Endothelial cell of umbilical vein (primary cell): ENCODE results near the gene CTU2. TPM values are rescaled to one million over a fixed set of nuclear protein-coding genes. Genes with fewer than 3 reads are reported as not detected.
A peak's percentile ranks its signal among the peaks of the same experiment; 100 is the strongest.

ENCODE experiments used
- BruUV-seq: library from RNA; stranded (reverse); fragments of 400-500 nt; replicated peaks from 2 replicates; lab custom pipeline; 2021; lab: Mats Ljungman, UMichigan
- CTCF ChIA-PET: fragments of 300-600, 350-600 bp; sonication (Branson Sonifier 250); formaldehyde crosslinking; loops from one replicate; lab custom pipeline; 2021; ENCODE audit warnings: antibody characterized with exemption, inconsistent platforms; lab: Charles Lee
- POLR2A ChIA-PET: fragments of 300-600, 350-600 bp; sonication (Branson Sonifier 250); formaldehyde crosslinking; loops from one replicate; lab custom pipeline; 2021; ENCODE audit warnings: antibody characterized with exemption, inconsistent platforms; lab: Charles Lee
- DNase-seq: peaks from one replicate; pipeline ENCODE4 v3.0.0-alpha.2; 2011; ENCODE audit warnings: low read depth, low spot score
- FAIRE-seq: peaks from 2 replicates; lab custom pipeline; 2011; peaks lifted over from hg19 to GRCh38; lab: Jason Lieb, UNC
- H2AFZ ChIP-seq: 2 replicates; pipeline ENCODE4 v1.6.0; 2012; ENCODE audit warnings: low read depth, low read length, control low read depth, inconsistent platforms
- H3K27ac ChIP-seq: 2 replicates; pipeline ENCODE4 v1.5.1; 2011; ENCODE audit warnings: low read depth, mild to moderate bottlenecking, control low read depth, low read length, moderate library complexity; ENCODE audit not compliant: insufficient read depth
- H3K27me3 ChIP-seq, 2 experiments: 2 replicates each; pipeline versions ENCODE4 v1.6.0 to v1.6.1; 2011; ENCODE audit warnings: low read length in 2 of 2, mixed read lengths in 1 of 2; ENCODE audit not compliant: control insufficient read depth in 2 of 2, insufficient read depth in 2 of 2
- H3K36me3 ChIP-seq, 2 experiments: 2 replicates in 1 of 2; 3 replicates in 1 of 2; pipeline ENCODE4 v1.5.1; 2011; ENCODE audit warnings: low read length in 2 of 2, mild to moderate bottlenecking in 1 of 2, moderate library complexity in 1 of 2; ENCODE audit not compliant: control insufficient read depth in 2 of 2, insufficient read depth in 2 of 2; ENCODE audit errors: extremely low read depth in 1 of 2
- H3K4me1 ChIP-seq: 3 replicates; pipeline ENCODE4 v1.5.1; 2011; ENCODE audit warnings: mild to moderate bottlenecking, low read length; ENCODE audit not compliant: control insufficient read depth, insufficient read depth; ENCODE audit errors: extremely low read depth
- H3K4me2 ChIP-seq: 2 replicates; pipeline ENCODE4 v1.6.1; 2011; ENCODE audit warnings: low read length, control low read depth, mixed read lengths; ENCODE audit not compliant: insufficient read depth
- H3K4me3 ChIP-seq, 3 experiments: fragments of 200-600 bp in 1 of 3; sonication (generic), shearing (Covaris generic) in 1 of 3; replicated peaks in 1 of 3; 2 replicates each; pipeline ENCODE4 v1.5.1; 2011 to 2016; ENCODE audit warnings: control low read depth in 3 of 3, low read length in 3 of 3, mild to moderate bottlenecking in 2 of 3, inconsistent platforms in 1 of 3, low read depth in 1 of 3, moderate library complexity in 1 of 3; ENCODE audit not compliant: insufficient read depth in 1 of 3
- H3K79me2 ChIP-seq: 2 replicates; pipeline ENCODE4 v1.6.0; 2012; ENCODE audit warnings: low read length, inconsistent platforms; ENCODE audit not compliant: control insufficient read depth, insufficient read depth
- H3K9ac ChIP-seq: replicated peaks from 2 replicates; pipeline ENCODE3; 2011; ENCODE audit warnings: low read length, control low read depth; ENCODE audit not compliant: insufficient read depth; ENCODE audit errors: extremely low read depth
- H3K9me1 ChIP-seq: replicated peaks from 3 replicates; pipeline ENCODE4 v1.6.0; 2011; ENCODE audit warnings: mild to moderate bottlenecking, low read length; ENCODE audit not compliant: control insufficient read depth, insufficient read depth; ENCODE audit errors: extremely low read depth
- H3K9me3 ChIP-seq: replicated peaks from 2 replicates; pipeline ENCODE4 v1.5.1; 2012; ENCODE audit warnings: low read length, inconsistent platforms; ENCODE audit not compliant: control insufficient read depth, insufficient read depth
- H4K20me1 ChIP-seq: replicated peaks from 2 replicates; pipeline ENCODE3; 2011; ENCODE audit warnings: mild to moderate bottlenecking, low read length; ENCODE audit not compliant: control insufficient read depth, insufficient read depth; ENCODE audit errors: extremely low read depth
- FOS ChIP-seq: IDR thresholded peaks from 2 replicates; pipeline ENCODE4 v1.6.1; 2011; ENCODE audit warnings: mild to moderate bottlenecking, low read length, moderate library complexity, borderline replicate concordance; ENCODE audit not compliant: insufficient read depth
- GATA2 ChIP-seq: IDR thresholded peaks from 2 replicates; pipeline ENCODE4 v1.7.0; 2011; ENCODE audit warnings: low read depth, mild to moderate bottlenecking, moderate library complexity, mixed read lengths, low read length; ENCODE audit not compliant: insufficient read length, insufficient read depth
- MYC ChIP-seq: IDR thresholded peaks from one replicate; pipeline ENCODE4 v1.6.1; 2011; ENCODE audit warnings: mild to moderate bottlenecking, low read depth, low read length
- POLR2AphosphoS5 ChIP-seq: IDR thresholded peaks from 2 replicates; pipeline ENCODE4 v1.6.1; 2012; ENCODE audit warnings: low read depth, mild to moderate bottlenecking, control low read depth, low read length, moderate library complexity; ENCODE audit not compliant: insufficient read depth
- dilution Hi-C: fragments of 300-500 bp; cut with MboI; formaldehyde crosslinking; loops from one replicate; pipeline ENCODE4 v1.15.0; 2019; ENCODE audit warnings: low sequenced_read_pairs; ENCODE audit not compliant: extremely low pct_ligation_motif_present
- intact Hi-C: fragments of 100-400 bp; cut with micrococcal nuclease; formaldehyde crosslinking; loops from one replicate; pipeline ENCODE4 v1.10.0; 2022
- polyA plus RNA-seq, 4 experiments: library from polyadenylated mRNA; depleted of rRNA in 3 of 4; stranded (reverse) in 3 of 4; unstranded in 1 of 4; fragments of >200 nt; gene quantifications; 2 replicates each; pipeline versions ENCODE4 v1.2.1 to v1.2.3, GENCODE V29; 2011 to 2012; ENCODE audit warnings: missing spikeins in 1 of 4
- total RNA-seq: library from RNA; stranded (reverse); gene quantifications from 2 replicates; pipeline ENCODE4 v1.2.3, GENCODE V29; 2021

The CTU2 gene
- total and polyA plus RNA-seq, 2 donors (not counting 3 experiments of a cell fraction or from before 2014, with no cell fraction given): 26.1 to 33.7 TPM

GRCh38 chr16:88761143-88761534 is 54.8 kb downstream of the CTU2 start:
- H3K27ac ChIP-seq: no peak overlapping the region
- no peaks in the 10 kb centered on the region for H4K20me1 ChIP-seq
- peaks cover 7% of the 10 kb centered on the region for H3K4me1 ChIP-seq
- H3K4me2 ChIP-seq: no peak overlapping the region
- TF ChIP-seq POLR2AphosphoS5 (peak; percentile 14), MYC (no peak)
- dilution Hi-C loops (no loop called here), intact Hi-C loops (no loop called here)
- no peaks in the 10 kb centered on the region for H3K9me1 ChIP-seq
- no peaks in the 10 kb centered on the region for H3K27me3 ChIP-seq
- FAIRE-seq: no peak
- H2AFZ ChIP-seq: no peak overlapping the region
- H3K9me3 ChIP-seq: no peaks in the 10 kb centered on the region
- CTCF ChIA-PET: interaction anchor here (1.3 to 2.0 kb wide), 2 partner anchors 8 to 18 kb away, joined by 3 to 4 read pairs; no protein-coding TSS in a partner anchor
- H3K4me3 ChIP-seq: no peak overlapping the region
- H3K9ac ChIP-seq: no peak overlapping the region
- H3K79me2 ChIP-seq: peaks cover 88% of the 10 kb centered on the region
- no peak for DNase-seq
- POLR2A ChIA-PET: no interaction called here
- H3K36me3 ChIP-seq: peaks cover 0 to 17% of the 10 kb centered on the region in 2 experiments
- no TSS peak for BruUV-seq

DNA sequence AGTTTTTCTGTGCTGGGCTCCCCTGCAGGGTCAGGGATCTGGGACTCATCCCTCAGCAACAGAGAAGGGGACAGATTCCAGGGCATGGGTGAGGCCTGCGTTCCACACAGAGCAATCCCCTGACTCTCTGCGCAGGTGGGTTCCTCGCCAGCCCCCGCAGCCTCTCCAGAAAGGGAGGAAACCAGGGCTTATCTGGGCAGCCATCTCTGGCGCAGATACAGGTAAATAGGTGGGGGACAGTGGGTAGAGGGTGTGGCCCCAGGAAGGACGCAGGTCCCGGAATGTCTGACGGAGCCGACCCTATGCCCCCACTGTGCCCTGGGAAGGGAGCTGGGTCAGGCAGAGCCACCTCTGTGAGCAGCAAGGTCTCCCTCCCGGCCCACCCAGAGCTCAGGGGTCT is 55.5 kb downstream of the CTU2 start:
- H3K27me3 ChIP-seq: no peaks in the 10 kb centered on the region

More for the DNA sequence above, 55.5 kb downstream of the CTU2 start:
- FAIRE-seq (no peak), DNase-seq (no peak)
- no peaks in the 10 kb centered on the region for H3K9me1 ChIP-seq
- dilution Hi-C loops (no loop called here), intact Hi-C loops (no loop called here)
- no peaks in the 10 kb centered on the region for H4K20me1 ChIP-seq
- H3K79me2 ChIP-seq: peaks cover 93% of the 10 kb centered on the region
- H3K9ac ChIP-seq: no peak overlapping the region
- no peak overlapping the region for H3K27ac ChIP-seq
- no peak overlapping the region for H2AFZ ChIP-seq
- TF ChIP-seq FOS (no peak), POLR2AphosphoS5 (no peak), GATA2 (peak; percentile 14)
- H3K36me3 ChIP-seq: peaks cover 0 to 17% of the 10 kb centered on the region in 2 experiments
- H3K4me1 ChIP-seq: peaks cover 7% of the 10 kb centered on the region
- no peak overlapping the region for H3K4me2 ChIP-seq
- POLR2A ChIA-PET: no interaction called here
- CTCF ChIA-PET: interaction anchor here (1.4 to 2.0 kb wide), 2 partner anchors 19 to 24 kb away, joined by 4 to 9 read pairs; no protein-coding TSS in a partner anchor
- H3K9me3 ChIP-seq: no peaks in the 10 kb centered on the region
- no TSS peak for BruUV-seq
- H3K4me3 ChIP-seq: no peak overlapping the region
